AG10803 (cell line): ENCODE results near the gene RAB26.

Experiments
- DNase-seq: peaks from one replicate; pipeline ENCODE4 v3.0.0; 2010; ENCODE audit warnings: low read depth
- H3K4me3 ChIP-seq: 2 replicates; pipeline ENCODE4 v1.5.1; 2011; ENCODE audit warnings: mild to moderate bottlenecking, low read length, control low read depth
- TF ChIP-seq, protein P1 (sequence below): conservative IDR thresholded peaks from 2 replicates; pipeline ENCODE4 v1.5.1; 2011; ENCODE audit warnings: mild to moderate bottlenecking, low read length, control low read depth, inconsistent platforms

Gene RAB26

DNA sequence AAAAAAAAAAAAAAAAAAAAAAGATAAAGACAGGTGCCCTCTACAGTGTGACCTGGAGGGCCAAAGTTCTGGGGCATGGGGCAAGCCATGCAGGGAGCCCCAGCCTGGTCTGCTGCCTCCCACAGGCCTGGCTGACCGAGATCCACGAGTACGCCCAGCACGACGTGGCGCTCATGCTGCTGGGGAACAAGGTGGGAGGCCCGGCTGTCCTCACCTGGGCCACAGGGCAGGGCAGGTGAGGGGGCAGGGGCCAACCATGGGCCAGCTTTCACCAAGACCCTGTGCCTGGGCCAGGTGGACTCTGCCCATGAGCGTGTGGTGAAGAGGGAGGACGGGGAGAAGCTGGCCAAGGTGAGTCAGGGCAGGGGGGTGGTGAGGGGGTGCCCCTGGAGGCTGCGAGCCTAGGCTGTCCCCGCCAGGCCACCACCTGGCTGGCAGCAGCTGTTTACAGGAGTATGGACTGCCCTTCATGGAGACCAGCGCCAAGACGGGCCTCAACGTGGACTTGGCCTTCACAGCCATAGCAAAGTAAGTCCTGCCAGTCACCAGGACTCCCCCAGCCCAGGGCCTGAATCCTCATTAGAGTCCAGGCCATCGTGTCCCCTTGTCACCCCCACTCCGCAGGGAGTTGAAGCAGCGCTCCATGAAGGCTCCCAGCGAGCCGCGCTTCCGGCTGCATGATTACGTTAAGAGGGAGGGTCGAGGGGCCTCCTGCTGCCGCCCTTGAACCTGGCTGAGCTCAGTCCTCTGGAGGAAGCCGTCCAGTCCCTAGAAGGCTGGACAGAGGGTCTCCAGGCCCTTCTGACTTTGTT, 4.5 kb downstream of the RAB26 start:
- TF ChIP-seq, protein P1, sequence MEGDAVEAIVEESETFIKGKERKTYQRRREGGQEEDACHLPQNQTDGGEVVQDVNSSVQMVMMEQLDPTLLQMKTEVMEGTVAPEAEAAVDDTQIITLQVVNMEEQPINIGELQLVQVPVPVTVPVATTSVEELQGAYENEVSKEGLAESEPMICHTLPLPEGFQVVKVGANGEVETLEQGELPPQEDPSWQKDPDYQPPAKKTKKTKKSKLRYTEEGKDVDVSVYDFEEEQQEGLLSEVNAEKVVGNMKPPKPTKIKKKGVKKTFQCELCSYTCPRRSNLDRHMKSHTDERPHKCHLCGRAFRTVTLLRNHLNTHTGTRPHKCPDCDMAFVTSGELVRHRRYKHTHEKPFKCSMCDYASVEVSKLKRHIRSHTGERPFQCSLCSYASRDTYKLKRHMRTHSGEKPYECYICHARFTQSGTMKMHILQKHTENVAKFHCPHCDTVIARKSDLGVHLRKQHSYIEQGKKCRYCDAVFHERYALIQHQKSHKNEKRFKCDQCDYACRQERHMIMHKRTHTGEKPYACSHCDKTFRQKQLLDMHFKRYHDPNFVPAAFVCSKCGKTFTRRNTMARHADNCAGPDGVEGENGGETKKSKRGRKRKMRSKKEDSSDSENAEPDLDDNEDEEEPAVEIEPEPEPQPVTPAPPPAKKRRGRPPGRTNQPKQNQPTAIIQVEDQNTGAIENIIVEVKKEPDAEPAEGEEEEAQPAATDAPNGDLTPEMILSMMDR = no peak
- peak overlapping the region; percentile 73 for H3K4me3 ChIP-seq
- no peak for DNase-seq

DNA sequence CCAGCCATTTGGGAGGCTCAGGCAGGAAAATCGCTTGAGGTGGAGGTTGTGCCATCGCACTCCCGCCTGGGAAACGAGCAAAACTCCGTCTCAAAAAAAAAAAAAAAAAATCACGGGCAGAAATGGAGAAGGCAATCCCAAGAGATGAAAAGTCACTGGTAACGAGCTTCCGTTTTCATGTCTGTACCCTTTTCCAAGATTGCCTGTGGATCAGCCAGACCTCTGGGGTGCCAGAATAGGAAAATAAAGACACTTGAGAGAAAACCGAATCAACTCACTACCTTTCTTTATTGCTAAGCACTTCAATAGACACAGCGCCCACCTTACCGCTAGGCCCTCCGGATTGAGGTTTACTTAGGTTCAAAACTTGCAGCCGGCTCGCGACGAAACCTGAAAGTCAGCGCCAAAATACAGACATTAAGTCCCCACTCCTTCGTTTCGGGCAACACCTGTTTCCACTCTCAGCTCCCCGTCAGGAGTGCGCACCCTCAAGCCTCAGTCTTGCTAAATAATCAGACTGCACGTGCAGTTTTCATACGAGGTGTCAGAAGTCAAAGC, 6.2 kb downstream of the RAB26 start:
- no peak for DNase-seq
- H3K4me3 ChIP-seq = peak overlapping the region; percentile 73
- TF ChIP-seq, protein P1 = no peak

DNA sequence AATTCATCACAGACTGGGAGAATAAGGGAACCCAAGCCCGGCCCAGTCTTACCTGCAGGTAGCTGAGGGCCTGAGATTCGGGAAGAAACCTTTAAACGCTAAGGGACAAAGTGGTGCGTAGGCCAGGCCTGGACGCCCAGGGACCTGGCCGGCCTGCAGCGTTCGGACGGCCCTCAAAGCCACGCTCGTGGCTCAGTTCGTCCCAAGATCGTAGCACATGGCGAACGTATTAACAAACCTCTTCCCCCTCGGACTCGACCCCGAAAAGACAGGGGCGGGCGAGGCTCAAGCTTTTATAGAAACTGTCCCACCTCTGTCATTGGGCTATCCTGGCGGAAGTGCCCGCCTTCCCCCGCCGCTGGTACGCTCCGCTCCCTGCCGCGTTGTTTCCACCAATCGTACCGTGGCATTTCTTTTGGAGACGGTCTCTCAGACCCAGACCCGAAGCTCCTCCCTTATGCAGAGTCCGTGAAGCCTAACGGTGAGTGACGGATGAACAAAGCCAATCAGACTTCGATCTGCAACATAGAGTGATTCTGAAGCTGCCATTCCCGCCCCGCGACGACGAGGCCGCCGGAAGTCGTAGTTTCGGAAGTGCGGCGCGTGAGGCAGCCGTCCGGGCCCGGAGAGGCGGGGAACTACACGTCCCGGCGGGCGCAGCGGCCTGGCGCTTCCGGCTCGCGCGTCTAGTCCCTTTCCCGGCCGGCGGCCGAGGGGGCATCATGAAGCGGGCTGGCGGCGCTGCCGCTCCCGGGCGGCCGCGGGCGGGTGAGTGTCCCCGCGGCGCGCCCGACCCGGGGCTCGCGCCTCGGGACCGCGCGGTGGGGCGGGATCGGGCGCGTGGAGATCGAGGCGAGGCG, 6.9 kb downstream of the RAB26 start, which contains the start of gene TRAF7:
TRAF7 (plus strand) TSS at position 692 of the 860 bp plus-strand sequence. CDS start 8,139 bp downstream, outside the sequence.
- TF ChIP-seq, protein P1 = no peak
- DNase-seq = peak; percentile 100
- peak within 1 kb of the TSS; percentile 89 for H3K4me3 ChIP-seq

DNA sequence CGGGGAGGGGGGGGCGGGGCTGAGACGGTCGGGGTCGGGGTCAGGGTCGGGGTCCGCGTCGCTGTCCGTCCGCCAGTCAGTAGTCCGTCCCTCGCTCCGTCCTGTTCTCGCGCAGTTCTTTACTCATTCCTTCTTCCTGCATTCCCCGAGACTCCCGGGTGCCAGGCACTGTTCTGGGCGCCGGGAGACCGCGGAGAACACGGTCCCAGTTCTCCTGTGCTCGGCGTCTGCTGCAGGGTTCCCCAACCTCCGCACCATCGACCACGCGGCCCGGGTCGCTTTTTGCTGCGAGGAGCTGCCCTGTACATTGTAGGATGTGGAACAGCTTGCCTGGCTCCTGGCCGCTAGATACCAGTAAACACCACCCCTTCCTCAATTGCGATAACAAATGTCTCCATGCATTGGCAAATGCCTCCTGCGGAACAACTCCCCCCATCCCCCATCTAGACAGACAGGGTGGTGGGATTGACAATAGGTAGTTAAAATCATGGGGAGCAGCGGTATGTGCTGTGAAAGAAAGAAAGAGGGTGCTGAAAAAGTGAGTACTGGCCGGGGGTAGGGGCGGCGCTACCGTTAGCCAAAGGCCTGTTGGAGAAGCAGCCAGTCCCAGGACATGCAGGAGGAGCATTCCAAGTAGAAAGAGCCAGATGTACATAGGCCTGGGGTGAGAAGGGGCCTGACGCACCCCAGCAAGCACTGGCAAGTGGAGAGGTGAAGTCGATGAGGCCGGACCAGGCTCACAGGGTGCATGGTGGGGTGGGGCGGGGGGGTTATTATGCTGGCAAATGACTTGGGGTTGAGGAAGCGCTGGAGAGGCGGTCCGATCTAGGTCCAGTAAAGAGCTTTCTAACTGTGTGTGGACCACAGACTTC, 7.8 kb downstream of the RAB26 start:
- TF ChIP-seq, protein P1 = no peak
- DNase-seq = peak; percentile 79
- H3K4me3 ChIP-seq = peak overlapping the region; percentile 89

DNA sequence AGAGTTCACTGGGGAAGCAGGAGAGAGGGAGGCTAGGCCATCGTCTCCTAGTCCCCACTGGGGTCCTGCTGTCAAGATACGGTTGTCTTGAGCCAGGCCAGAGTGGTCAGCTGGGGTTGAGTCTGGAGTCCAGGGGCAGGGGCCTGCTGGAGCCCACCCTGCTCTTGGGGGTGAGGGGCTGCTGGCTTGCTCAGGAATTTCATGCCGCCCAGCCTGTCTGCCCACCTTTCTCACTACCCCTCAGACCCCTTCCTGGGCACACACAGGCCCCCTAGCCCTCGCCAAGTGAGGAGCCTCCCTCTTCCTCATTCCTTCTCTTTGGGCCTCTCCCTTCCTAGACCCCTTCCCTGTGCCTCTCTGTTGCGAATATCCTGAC, 8.4 kb downstream of the RAB26 start:
- TF ChIP-seq, protein P1 = no peak
- peak overlapping the region; percentile 89 for H3K4me3 ChIP-seq
- no peak for DNase-seq

DNA sequence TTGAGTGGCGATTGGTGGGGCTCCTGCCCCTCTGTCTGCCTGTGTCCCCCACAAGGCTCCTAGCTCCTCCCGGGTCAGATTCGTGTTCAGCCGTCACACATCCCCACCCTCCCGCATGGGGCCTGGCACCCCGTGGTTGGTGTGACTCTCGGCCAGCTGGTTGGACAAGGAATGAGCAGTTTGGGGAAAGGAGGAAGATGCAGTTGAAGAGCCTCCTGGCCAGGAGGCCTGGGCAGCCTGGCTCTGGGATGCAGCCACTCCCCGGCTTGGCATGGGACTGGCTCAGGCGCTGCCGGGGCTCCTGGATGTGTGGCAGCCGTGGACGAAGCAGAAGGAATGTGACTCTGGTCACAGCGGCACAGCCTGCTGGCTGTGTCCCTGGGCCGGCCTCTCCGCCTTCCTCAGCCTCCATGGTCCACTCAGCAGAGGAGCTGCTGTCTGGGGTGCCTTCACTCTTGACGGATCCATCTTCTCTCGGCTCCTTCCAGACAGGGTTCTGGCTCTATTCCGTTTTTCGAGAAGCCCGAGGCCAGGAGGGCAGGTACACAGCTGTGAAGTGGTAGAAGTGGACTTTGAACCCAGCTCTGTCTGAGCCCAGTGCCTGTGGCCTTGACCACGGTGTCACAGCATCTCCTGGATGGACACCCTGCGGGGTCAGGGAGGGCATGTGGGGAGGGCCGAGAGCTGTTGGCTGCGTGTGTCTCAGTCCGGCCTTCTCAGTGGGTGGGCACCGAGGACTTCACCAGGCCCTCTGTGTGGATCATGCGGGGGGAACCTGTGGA, 9.2 kb downstream of the RAB26 start:
- TF ChIP-seq, protein P1 = no peak
- peak overlapping the region; percentile 89 for H3K4me3 ChIP-seq
- DNase-seq = no peak
